8988T (cell line): ENCODE measurements around the gene CSDE1.
"Not testable (repeated sequence)": the region's sequence is repeated elsewhere in the genome, so short reads cannot be mapped to it uniquely, and the experiment has no call there.

Experiments
- DNase-seq: peaks from one replicate; pipeline ENCODE4 v3.0.0; 2011

CSDE1 gene

GRCh38 chr1:114757455-114758255 lies at the start of gene CSDE1:
Gene CSDE1, minus strand, starts transcription at chr1:114757984. Its CDS starts 18,094 bp downstream, at chr1:114739890.
- DNase-seq = peak; percentile 58

- DNase-seq = not testable (repeated sequence)
These were observed 46.7 kb upstream of the CSDE1 start for GRCh38 chr1:114804449-114804848.

- no peak for DNase-seq
These were observed 45.2 kb upstream of the CSDE1 start for GRCh38 chr1:114803001-114803400.

DNA sequence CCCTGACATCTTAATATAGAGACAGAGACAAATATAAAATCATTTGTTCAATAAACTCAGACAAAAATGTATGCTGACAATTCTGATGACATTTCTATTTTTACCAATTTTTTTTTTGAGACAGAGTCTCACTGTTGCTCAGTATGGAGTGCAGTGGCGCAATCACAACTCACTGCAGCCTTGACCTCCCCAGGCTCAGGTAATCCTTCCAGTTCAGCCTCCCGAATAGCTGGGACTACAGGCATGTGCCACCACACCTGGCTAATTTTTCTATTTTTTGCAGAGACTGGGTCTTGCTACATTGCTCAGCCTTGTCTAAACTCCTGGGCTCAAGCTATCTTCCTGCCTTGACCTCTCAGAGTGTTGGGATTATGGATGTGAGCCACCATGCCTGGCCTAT lies 36.3 kb upstream of the CSDE1 start:
- no peak for DNase-seq

DNA sequence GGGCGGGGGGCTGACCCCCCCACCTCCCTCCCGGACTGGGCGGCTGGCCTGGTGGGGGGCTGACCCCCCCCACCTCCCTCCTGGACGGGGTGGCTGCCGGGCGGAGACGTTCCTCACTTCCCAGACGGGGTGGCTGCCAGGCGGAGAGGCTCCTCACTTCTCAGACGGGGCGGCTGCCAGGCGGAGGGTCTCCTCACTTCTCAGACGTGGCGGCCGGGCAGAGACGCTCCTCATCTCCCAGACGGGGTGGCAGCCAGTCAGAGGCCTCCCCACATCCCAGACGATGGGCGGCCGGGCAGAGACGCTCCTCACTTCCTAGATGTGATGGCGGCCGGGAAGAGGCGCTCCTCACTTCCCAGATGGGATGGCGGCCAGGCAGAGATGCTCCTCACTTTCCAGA lies 32.8 kb upstream of the CSDE1 start:
- not testable (repeated sequence) for DNase-seq

GRCh38 chr1:114786440-114786839 lies 28.7 kb upstream of the CSDE1 start:
- DNase-seq = not testable (repeated sequence)

- DNase-seq = no peak
These were observed 24.7 kb upstream of the CSDE1 start for GRCh38 chr1:114782476-114782875.

DNA sequence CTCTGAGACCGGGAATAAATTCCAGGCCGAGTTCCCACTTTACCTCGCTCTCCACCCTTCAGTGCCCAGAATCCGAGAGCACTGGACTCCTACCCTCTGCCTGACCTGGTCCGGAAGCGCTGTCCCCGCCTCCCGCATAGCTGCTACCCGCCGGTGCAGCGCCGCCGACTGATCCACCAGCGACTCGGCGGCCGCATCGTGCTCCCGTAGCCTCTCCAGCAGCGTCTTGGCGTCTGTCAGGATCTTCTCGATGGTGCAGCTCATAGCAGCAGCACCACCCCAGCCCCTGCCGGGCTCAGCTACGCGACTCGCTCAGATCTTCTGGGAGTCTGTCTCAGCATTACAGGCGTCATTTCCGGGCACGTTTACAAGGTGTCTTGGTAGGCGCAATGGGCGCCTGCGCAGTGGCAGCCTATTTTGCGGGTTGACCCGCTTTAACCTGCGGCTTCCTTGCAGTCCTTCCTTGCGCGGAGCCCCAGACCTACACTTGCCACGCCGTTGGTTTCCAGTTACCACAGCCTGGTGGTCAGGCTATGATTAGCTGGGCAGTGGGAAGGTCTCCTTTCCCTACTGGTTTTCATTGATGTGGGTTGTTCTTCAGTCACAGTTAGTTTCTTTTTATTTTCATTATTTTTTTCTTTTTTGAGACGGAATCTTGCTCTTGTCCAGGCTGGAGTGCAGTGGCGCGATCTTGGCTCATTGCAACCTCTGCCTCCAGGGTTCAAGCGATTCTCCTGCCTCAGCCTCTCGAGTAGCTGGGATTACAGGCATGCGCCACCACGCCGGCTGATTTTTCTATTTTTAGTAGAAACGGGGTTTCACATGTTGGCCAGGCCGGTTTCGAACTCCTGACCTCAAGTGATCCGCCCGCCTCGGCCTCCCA lies 22.8 kb upstream of the CSDE1 start, which contains the start of gene SIKE1:
TSS of gene SIKE1 (minus strand) at position 342 of the 883 bp plus-strand sequence. CDS start at position 264, 78 bp downstream.
- DNase-seq = peak; percentile 41

- DNase-seq = no peak
These were observed 21.9 kb upstream of the CSDE1 start for GRCh38 chr1:114779722-114780121.

DNA sequence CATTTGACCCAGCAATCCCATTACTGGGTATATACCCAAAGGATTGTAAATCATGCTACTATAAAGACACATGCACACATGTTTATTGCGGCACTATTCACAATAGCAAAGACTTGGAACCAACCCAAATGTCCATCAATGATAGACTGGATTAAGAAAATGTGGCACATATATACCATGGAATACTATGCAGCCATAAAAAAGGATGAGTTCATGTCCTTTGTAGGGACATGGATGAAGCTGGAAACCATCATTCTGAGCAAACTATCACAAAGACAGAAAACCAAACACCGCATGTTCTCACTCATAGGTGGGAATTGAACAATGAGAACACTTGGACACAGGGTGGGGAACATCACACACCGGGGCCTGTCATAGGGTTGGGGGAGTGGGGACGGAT lies 18.9 kb upstream of the CSDE1 start:
- not testable (repeated sequence) for DNase-seq

DNA sequence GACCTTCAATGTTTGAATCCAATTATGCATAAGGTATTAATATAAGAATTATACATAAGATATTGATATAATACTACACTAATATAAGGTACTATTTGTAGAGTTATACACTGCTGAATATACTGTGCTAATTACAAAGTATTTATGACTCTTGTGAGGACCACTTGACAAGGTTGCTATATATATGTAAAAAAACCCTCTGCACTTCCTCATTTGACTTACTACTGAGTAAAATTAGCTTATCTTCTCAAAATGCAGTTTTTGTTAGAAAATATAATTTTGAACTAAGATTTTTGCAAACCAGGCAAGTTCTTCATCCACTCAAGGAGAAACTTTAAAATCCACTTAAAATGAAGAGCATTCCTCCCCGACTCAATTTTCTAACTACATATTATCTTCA lies 14.2 kb upstream of the CSDE1 start:
- DNase-seq = no peak

- no peak for DNase-seq
These were observed 13.2 kb upstream of the CSDE1 start for GRCh38 chr1:114770989-114771388.

- no peak for DNase-seq
These were observed 6.9 kb upstream of the CSDE1 start for GRCh38 chr1:114764689-114765088.

DNA sequence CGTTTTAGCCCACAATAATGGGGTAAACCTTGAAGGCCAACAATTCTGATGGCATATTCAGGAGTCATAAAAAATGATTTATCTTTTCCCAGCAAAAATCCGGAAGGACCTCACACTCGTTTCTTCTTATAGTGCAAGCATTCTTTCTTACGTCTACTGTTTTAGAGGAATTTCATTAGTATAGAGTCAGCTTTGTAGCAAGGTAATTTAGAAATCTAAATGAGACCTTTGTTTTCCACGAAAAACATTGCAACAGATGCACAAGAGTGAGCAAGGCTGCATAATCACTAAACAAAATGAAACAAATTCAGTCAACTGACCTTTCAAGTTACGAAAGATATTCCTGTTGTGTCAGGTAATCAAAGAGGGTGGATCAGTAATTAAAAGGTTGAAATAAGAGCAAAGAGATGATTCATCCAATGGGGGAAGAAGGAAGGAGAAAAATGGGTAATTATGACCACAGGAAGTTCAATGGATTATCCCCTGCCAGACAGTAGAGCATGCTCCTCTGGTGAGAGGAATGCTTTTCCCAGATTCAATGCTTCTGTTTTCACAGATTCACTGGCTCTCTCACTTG lies 560 bp upstream of the CSDE1 start:
- DNase-seq = no peak

DNA sequence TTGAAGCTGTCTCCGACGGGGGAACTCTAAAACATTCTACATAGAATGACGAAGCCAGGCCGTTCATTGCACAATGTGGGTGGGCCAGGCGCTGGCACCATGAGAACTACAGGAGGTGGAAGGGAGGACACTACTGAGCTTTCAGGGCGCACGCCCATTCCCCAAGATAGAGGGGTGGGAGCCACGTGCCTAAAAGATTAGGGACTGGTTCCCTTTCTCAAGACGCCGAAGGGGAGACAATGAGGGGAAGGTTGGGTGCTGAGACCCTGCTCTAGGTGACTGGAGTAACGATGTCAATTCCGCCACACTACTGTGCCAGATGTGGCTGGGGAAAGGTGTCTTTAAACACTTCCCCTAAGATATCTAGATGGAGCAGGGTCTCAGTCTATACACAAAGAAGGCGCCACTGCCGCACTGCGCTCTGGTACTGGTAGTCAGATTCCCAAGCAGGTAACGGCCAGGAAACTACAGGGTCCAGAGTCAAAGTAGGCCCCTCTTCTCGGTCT lies 782 bp downstream of the CSDE1 start:
- DNase-seq = no peak

DNA sequence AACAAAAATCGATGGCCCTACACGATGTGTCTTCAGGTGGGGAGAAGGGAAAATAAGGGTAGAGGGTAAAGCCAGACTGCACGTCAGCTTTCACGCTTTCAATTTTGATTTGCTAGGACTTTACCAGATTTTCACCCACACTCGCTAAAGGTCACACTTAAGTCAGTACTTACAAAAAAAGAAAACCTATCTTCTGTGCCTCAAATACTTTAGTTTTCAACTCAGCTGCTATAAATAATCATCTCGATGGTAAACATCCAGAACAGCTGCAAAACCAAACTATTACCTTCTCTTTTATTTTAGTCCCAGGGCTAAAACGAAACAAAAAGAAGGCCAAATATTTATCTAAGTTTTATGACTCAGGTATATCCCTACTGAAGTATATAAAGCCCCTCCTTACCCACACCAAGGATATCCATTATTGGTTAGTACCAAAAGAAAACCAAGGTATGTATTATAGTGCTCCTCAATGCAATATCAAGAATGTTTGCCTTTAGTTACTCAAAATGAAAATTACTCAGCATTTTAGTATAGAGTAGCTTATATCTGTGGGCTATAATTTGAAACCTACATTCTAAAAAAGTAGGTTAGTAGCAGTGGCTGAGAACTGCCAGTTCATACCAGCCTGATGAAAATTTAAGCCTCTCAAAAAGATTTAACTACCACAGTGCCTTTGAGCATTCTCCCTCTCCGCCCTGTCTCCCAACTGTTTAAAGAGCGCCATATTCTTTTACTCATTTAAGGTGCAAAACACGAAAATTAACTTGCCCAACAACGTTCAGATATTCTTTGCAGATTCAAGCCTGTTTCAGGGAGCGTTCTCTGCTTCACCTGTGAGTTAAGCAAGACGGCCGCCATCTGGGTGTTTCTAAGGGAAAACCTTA lies 1.5 kb downstream of the CSDE1 start:
- DNase-seq = no peak

- DNase-seq = no peak
These were observed 2.5 kb downstream of the CSDE1 start for GRCh38 chr1:114755006-114755931.

DNA sequence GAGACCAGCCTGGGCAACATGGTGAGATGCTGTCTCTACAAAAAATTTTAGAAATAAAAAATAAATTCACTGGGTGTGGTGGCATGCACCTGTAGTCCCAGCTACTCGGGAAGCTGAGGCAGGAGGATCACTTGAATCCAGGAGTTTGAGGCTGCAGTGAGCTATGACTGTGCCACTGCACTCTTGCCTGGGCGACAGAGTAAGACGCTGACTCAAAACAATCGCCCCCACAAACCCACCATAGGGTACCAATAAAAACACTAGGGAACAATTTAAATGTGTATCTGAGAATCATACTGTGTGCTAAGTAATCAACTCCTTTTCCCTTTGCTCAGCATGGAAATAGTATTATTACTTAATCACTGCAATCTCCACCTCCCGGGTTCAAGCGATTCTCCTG lies 4.1 kb downstream of the CSDE1 start:
- not testable (repeated sequence) for DNase-seq

DNA sequence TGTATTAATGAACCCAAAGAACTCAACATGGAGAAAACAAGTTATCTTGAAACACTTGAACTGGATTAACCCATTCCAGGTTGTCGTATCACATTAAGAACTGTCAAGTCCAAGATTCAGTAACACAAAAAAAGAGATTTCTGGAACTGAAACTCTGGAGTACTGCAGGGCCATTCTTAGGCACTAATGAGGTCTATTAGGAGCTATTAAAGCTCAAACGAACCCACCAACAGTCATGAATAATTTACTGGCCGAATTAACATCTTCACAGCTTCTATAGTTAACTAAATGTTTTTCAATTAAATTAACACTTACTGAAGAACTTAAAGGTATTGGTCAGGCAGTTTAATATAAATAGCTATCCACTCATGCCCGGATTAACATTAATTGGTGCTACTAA lies 4.6 kb downstream of the CSDE1 start:
- no peak for DNase-seq

GRCh38 chr1:114750780-114751179 lies 7.0 kb downstream of the CSDE1 start:
- DNase-seq = no peak

- DNase-seq = no peak
These were observed 7.9 kb downstream of the CSDE1 start for GRCh38 chr1:114749835-114750234.
